ENCODE data around the gene KRAS.
A peak's percentile ranks its signal among the peaks of the same experiment; 100 is the strongest.

Gene KRAS

GRCh38 chr12:25254271-25254880 is 3.6 kb upstream of the KRAS start:
- DNase-seq = no peak

DNA sequence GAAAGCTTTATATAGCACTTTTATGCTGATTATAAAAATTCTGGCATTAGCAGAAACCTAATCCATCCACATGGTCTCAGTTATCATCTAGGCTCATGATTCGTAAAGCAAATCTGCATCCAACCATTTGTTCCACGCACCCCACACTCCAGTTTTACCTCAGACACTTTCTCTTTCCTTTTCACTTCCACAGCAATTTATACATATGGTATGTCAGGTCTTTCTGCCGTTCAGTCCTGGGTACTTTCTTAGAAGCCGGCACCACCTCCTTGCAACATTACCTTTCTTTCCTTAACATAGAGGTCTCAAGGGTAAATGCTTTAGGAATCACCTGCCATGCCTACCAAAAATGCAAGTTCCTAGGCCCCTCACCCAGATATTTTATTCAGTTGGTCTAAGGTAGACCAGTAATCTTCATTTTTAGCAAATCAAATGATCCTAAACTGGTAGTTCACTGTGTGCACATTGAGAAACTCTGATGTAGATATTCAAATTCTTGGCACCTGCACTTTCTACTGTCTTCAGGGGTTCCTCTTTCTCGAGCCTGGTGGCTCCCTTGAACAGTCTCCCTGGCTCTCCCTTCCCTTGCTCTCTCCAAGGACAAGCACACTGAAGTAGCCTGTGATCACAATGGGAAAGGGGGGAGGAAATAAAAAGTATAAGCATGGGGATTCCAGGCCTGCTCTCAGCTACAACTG is 2.8 kb upstream of the KRAS start:
- DNase-seq = no peak

GRCh38 chr12:25252946-25253345 is 2.2 kb upstream of the KRAS start:
- no peak for DNase-seq

GRCh38 chr12:25251769-25252168 is 1.0 kb upstream of the KRAS start:
- no peak for DNase-seq

GRCh38 chr12:25249931-25250738 is 594 bp downstream of the KRAS start:
- DNase-seq = peak in 3 of 4 experiments; percentile 16 to 25 (median 22)

DNA sequence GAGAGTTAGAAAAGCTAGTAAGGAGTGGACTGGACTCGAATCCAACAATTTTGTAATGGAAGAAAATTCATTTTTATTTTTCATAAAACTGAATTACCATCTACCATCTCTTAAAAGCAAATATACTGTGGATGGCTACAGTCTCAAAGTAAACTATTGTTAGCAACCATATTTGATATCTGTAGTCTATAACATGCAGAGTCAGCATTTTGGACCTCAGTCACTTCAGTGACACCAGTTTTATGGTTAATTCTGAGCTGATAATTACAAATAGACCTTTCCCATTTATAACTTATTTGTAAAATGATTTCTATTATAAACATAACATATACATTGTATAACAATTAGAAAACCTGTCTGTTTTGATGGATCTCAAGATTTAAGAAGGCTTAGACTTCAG is 2.0 kb downstream of the KRAS start:
- no peak for DNase-seq

DNA sequence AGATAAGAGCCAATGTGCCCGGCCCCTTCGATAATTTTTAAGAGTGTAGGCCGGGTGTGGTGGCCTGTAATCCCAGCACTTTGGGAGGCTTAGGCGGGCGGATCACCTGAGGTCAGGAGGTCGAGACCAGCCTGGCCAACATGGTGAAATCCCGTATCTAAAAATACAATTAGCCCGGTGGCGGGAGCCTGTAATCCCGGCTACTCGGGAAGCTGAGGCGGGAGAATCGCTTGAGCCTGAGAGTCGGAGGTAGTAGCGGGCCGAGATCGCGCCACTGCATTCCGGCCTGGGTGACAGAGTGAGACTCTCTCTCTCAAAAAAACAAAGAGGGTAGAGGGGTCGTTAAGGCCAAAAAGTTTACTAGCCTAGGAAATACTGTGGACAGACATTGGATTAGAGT is 2.6 kb downstream of the KRAS start:
- DNase-seq = no peak

GRCh38 chr12:25245491-25245890 is 5.2 kb downstream of the KRAS start:
- no peak for DNase-seq

GRCh38 chr12:25243680-25243990 is 7.1 kb downstream of the KRAS start:
- DNase-seq = no peak

GRCh38 chr12:25242981-25243679 is 7.6 kb downstream of the KRAS start:
- no peak for DNase-seq

GRCh38 chr12:25241167-25242020 is 9.3 kb downstream of the KRAS start:
- DNase-seq = no peak

DNA sequence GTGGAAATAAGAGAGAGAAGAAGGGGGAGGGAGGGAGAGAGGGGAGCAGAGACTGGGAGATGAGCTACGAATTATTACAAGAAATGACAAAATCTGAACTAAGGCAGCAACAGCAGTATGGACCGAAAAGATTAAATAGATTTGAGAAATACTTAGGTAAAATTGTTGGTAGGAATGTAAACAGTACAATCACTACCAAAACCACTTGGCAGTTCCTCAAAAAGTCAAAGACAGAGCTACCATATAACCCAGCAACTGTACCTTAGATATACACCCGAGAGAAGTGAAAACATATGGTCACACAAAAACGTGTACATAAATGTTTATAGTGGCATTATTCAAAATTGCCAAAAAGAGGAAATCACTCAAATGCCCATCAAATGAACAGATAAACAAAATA is 14.1 kb downstream of the KRAS start:
- DNase-seq = no peak

- no peak for DNase-seq
These were observed 14.5 kb downstream of the KRAS start for GRCh38 chr12:25236190-25236589.

DNA sequence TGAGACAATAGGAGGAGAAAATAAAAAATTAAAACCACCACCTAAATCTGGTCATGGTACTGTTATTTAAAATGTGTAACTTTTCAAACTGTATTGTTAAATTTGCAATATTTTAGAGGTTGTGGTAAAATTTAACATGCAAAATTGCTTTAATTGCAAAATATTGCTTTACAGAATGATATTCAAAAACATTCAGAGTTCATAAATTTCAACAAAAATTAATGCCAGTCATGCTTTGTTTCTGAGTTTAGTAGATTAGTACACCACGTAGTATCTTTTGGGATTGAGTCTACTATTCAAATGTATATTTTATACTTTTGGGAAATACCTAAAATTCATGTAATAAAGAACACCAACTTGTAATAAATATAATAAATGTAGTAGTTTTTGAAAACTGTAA is 37.4 kb downstream of the KRAS start:
- no peak for DNase-seq

- no peak for DNase-seq
These were observed 42.2 kb downstream of the KRAS start for GRCh38 chr12:25208554-25208953.

DNA sequence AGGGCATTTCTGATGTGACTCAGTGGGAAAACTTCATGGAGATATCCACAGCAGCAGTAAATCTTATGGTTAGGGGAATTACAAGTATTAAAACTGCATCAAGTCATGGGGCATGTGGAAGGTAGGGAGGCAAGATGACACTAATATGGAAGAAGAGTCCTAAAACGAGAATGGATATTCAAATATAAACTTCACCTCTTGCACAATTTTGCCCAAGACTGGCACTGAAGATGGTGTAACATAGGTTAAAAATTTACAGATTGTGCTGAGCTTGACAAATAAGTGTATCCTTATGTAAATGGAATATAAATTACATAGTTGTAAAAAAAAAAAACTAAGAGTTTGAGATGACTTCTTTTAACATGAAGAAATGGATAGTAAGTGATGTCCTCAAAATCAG is 42.9 kb downstream of the KRAS start:
- DNase-seq = no peak

DNA sequence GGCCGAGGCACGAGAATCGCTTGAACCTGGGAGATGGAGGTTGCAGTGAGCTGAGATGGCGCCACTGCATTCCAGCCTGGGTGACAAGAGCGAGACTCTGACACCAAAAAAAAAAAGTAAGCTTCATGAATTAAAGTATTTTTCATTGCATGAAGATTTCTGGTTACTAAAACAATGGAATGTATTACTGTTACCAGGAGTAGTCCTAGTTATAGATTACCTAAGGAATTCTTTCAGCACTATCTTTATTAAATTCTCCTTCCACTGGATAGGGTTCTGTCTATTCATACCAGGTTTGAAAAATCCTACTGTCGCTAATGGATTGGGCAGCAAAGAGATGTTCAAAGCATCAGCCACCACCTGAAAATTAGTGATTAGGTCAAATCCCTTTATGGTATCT is 43.3 kb downstream of the KRAS start:
- no peak for DNase-seq

DNA sequence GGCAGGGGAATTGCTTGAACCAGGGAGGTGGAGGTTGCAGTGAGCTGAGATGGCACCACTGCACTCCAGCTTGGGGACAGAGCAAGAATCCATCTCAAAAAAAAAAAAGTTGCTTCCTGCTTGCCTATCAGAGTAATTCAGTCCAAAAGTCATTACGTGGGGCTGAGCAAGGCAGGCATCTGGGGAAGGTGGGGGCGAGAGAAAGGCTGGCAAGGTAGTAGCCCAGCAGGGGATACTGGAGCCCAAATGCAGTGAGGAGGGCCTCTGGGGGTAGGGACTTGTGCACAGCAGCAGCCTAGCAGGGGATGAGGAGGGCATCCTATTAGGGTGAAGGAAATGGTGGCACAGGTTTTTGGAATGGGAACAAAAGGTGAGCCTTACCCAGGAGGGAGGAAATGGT is 48.6 kb downstream of the KRAS start:
- no peak for DNase-seq

- no peak for DNase-seq
These were observed 50.0 kb downstream of the KRAS start for GRCh38 chr12:25200703-25201102.

- no peak for DNase-seq
These were observed 53.1 kb downstream of the KRAS start for GRCh38 chr12:25197608-25198007.

DNA sequence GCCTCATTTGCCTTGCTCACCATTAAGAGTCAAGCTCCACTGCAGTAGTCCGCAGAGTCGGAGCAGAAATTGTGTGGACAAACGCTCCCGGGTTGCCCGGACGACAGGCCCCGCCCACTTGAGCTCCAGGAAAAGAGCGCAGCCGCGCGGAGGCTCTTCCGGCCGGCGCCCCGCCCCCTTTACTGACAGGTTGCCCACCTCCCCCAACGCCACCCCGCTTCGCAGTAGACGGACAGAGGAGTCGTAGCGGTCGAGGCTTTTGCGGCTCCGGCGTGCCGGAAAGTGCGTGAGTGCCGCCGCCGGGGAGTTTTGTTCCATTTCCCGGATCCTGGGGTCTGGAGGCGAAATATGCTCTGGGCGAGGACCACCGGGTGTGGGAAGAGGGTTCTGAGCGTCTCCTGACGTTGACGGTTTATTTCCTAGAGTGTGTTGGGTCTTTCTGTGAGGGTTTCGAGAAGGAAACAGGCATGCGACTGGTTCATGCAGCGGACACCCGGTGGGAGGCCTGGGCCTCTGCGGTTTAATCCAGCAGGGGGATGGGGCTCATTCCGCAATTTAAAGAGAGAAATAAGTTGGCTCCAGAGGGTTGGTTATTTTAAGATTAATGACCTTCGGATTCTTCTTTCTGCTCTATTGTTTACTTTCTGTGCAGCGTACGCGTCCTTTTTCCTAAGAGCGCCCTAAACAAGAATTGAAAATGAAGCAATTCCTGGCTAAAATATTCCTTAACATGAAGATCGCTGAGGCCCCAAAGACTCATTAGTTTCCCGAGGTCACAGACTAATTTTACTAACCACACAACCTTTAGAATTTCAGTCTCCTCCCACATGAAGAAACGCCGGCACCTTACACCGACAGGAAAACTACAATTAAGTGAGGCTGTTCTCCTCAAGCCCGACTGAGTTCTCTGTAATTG is 55.4 kb downstream of the KRAS start, which contains the start of the genes DNAI7 and ETFRF1:
TSS of gene DNAI7 (minus strand) at position 105 of the 916 bp plus-strand sequence. CDS start at position 23, 82 bp downstream.
TSS of gene ETFRF1 (plus strand) at position 182 of the 916 bp plus-strand sequence. CDS start 8,720 bp downstream, outside the sequence.
- peak; percentile 83 to 93 (median 87) for DNase-seq

Measured in activated naive CD4-positive, alpha-beta T cell (primary cell).